Gastroesophageal sphincter (tissue), 3 donors: ENCODE results near the gene EXOC3L1.

ENCODE experiments used
- CTCF ChIP-seq, 4 experiments: fragments of 200-600 bp in 2 of 4; fragments of 450-650 bp in 2 of 4; sonication (generic) in 1 of 4; IDR thresholded peaks; one replicate each; pipeline ENCODE4 v1.5.1; 2017 to 2019; ENCODE audit warnings: antibody characterized with exemption in 4 of 4, mild to moderate bottlenecking in 2 of 4, moderate library complexity in 2 of 4
- EP300 ChIP-seq: sonication (generic); formaldehyde crosslinking; IDR thresholded peaks from one replicate; pipeline ENCODE4 v1.6.1; 2017; ENCODE audit warnings: antibody characterized with exemption, mild to moderate bottlenecking
- POLR2A ChIP-seq, 2 donors: fragments of 450-650 bp; IDR thresholded peaks; one replicate each; pipeline ENCODE4 v1.6.1; 2017; ENCODE audit warnings: antibody characterized with exemption in 2 of 2, mild to moderate bottlenecking in 2 of 2, moderate library complexity in 1 of 2

GRCh38 chr16:67191411-67191994, 1.6 kb upstream of the EXOC3L1 start:
- TF ChIP-seq POLR2A (IDR thresholded peaks at IDR 0.05) (no peak), CTCF (IDR thresholded peaks at IDR 0.05) (no peak), EP300 (no peak)
